Endothelial cell of umbilical vein (primary cell): Measurements from ENCODE around the gene EPB41L1. TPM values are rescaled to one million over a fixed set of nuclear protein-coding genes. Genes with fewer than 3 reads are reported as not detected.

ENCODE experiments used
- BruUV-seq: library from RNA; stranded (reverse); fragments of 400-500 nt; replicated peaks from 2 replicates; lab custom pipeline; 2021; lab: Mats Ljungman, UMichigan
- CTCF ChIA-PET: fragments of 300-600, 350-600 bp; sonication (Branson Sonifier 250); formaldehyde crosslinking; loops from one replicate; lab custom pipeline; 2021; ENCODE audit warnings: antibody characterized with exemption, inconsistent platforms; lab: Charles Lee
- POLR2A ChIA-PET: fragments of 300-600, 350-600 bp; sonication (Branson Sonifier 250); formaldehyde crosslinking; loops from one replicate; lab custom pipeline; 2021; ENCODE audit warnings: antibody characterized with exemption, inconsistent platforms; lab: Charles Lee
- DNase-seq: peaks from one replicate; pipeline ENCODE4 v3.0.0-alpha.2; 2011; ENCODE audit warnings: low read depth, low spot score
- FAIRE-seq: peaks from 2 replicates; lab custom pipeline; 2011; peaks lifted over from hg19 to GRCh38; lab: Jason Lieb, UNC
- H2AFZ ChIP-seq: 2 replicates; pipeline ENCODE4 v1.6.0; 2012; ENCODE audit warnings: low read depth, low read length, control low read depth, inconsistent platforms
- H3K27ac ChIP-seq: 2 replicates; pipeline ENCODE4 v1.5.1; 2011; ENCODE audit warnings: low read depth, mild to moderate bottlenecking, control low read depth, low read length, moderate library complexity; ENCODE audit not compliant: insufficient read depth
- H3K27me3 ChIP-seq, 2 experiments: 2 replicates each; pipeline versions ENCODE4 v1.6.0 to v1.6.1; 2011; ENCODE audit warnings: low read length in 2 of 2, mixed read lengths in 1 of 2; ENCODE audit not compliant: control insufficient read depth in 2 of 2, insufficient read depth in 2 of 2
- H3K36me3 ChIP-seq, 2 experiments: 2 replicates in 1 of 2; 3 replicates in 1 of 2; pipeline ENCODE4 v1.5.1; 2011; ENCODE audit warnings: low read length in 2 of 2, mild to moderate bottlenecking in 1 of 2, moderate library complexity in 1 of 2; ENCODE audit not compliant: control insufficient read depth in 2 of 2, insufficient read depth in 2 of 2; ENCODE audit errors: extremely low read depth in 1 of 2
- H3K4me1 ChIP-seq: 3 replicates; pipeline ENCODE4 v1.5.1; 2011; ENCODE audit warnings: mild to moderate bottlenecking, low read length; ENCODE audit not compliant: control insufficient read depth, insufficient read depth; ENCODE audit errors: extremely low read depth
- H3K4me2 ChIP-seq: 2 replicates; pipeline ENCODE4 v1.6.1; 2011; ENCODE audit warnings: low read length, control low read depth, mixed read lengths; ENCODE audit not compliant: insufficient read depth
- H3K4me3 ChIP-seq, 3 experiments: fragments of 200-600 bp in 1 of 3; sonication (generic), shearing (Covaris generic) in 1 of 3; replicated peaks in 1 of 3; 2 replicates each; pipeline ENCODE4 v1.5.1; 2011 to 2016; ENCODE audit warnings: control low read depth in 3 of 3, low read length in 3 of 3, mild to moderate bottlenecking in 2 of 3, inconsistent platforms in 1 of 3, low read depth in 1 of 3, moderate library complexity in 1 of 3; ENCODE audit not compliant: insufficient read depth in 1 of 3
- H3K79me2 ChIP-seq: 2 replicates; pipeline ENCODE4 v1.6.0; 2012; ENCODE audit warnings: low read length, inconsistent platforms; ENCODE audit not compliant: control insufficient read depth, insufficient read depth
- H3K9ac ChIP-seq: replicated peaks from 2 replicates; pipeline ENCODE3; 2011; ENCODE audit warnings: low read length, control low read depth; ENCODE audit not compliant: insufficient read depth; ENCODE audit errors: extremely low read depth
- H3K9me1 ChIP-seq: replicated peaks from 3 replicates; pipeline ENCODE4 v1.6.0; 2011; ENCODE audit warnings: mild to moderate bottlenecking, low read length; ENCODE audit not compliant: control insufficient read depth, insufficient read depth; ENCODE audit errors: extremely low read depth
- H3K9me3 ChIP-seq: replicated peaks from 2 replicates; pipeline ENCODE4 v1.5.1; 2012; ENCODE audit warnings: low read length, inconsistent platforms; ENCODE audit not compliant: control insufficient read depth, insufficient read depth
- H4K20me1 ChIP-seq: replicated peaks from 2 replicates; pipeline ENCODE3; 2011; ENCODE audit warnings: mild to moderate bottlenecking, low read length; ENCODE audit not compliant: control insufficient read depth, insufficient read depth; ENCODE audit errors: extremely low read depth
- CTCF ChIP-seq, 2 donors: IDR thresholded peaks; 1 replicate in 1 of 2; 2 replicates in 1 of 2; pipeline ENCODE4 v1.5.1; 2011; ENCODE audit warnings: low read length in 2 of 2, mild to moderate bottlenecking in 2 of 2, moderate library complexity in 2 of 2, control low read depth in 1 of 2, inconsistent platforms in 1 of 2, low read depth in 1 of 2; ENCODE audit not compliant: insufficient read depth in 1 of 2; ENCODE audit errors: extremely low read depth in 1 of 2
- EZH2 ChIP-seq: IDR thresholded peaks from 2 replicates; pipeline ENCODE4 v1.6.1; 2012; ENCODE audit warnings: borderline replicate concordance, low read depth, mild to moderate bottlenecking, moderate library complexity, low read length, inconsistent platforms; ENCODE audit not compliant: severe bottlenecking
- FOS ChIP-seq: IDR thresholded peaks from 2 replicates; pipeline ENCODE4 v1.6.1; 2011; ENCODE audit warnings: mild to moderate bottlenecking, low read length, moderate library complexity, borderline replicate concordance; ENCODE audit not compliant: insufficient read depth
- GATA2 ChIP-seq: IDR thresholded peaks from 2 replicates; pipeline ENCODE4 v1.7.0; 2011; ENCODE audit warnings: low read depth, mild to moderate bottlenecking, moderate library complexity, mixed read lengths, low read length; ENCODE audit not compliant: insufficient read length, insufficient read depth
- JUN ChIP-seq: IDR thresholded peaks from 2 replicates; pipeline ENCODE4 v1.6.1; 2011; ENCODE audit warnings: borderline replicate concordance, low read depth; ENCODE audit not compliant: insufficient read length, insufficient read depth
- MAX ChIP-seq: IDR thresholded peaks from 2 replicates; pipeline ENCODE4 v1.6.1; 2011; ENCODE audit not compliant: insufficient read depth, insufficient read length
- MYC ChIP-seq: IDR thresholded peaks from one replicate; pipeline ENCODE4 v1.6.1; 2011; ENCODE audit warnings: mild to moderate bottlenecking, low read depth, low read length
- POLR2A ChIP-seq: IDR thresholded peaks from 2 replicates; pipeline ENCODE4 v1.6.1; 2012; ENCODE audit warnings: low read depth, mild to moderate bottlenecking, control low read depth, low read length
- POLR2AphosphoS5 ChIP-seq: IDR thresholded peaks from 2 replicates; pipeline ENCODE4 v1.6.1; 2012; ENCODE audit warnings: low read depth, mild to moderate bottlenecking, control low read depth, low read length, moderate library complexity; ENCODE audit not compliant: insufficient read depth
- dilution Hi-C: fragments of 300-500 bp; cut with MboI; formaldehyde crosslinking; loops from one replicate; pipeline ENCODE4 v1.15.0; 2019; ENCODE audit warnings: low sequenced_read_pairs; ENCODE audit not compliant: extremely low pct_ligation_motif_present
- intact Hi-C: fragments of 100-400 bp; cut with micrococcal nuclease; formaldehyde crosslinking; loops from one replicate; pipeline ENCODE4 v1.10.0; 2022
- polyA plus RNA-seq, 4 experiments: library from polyadenylated mRNA; depleted of rRNA in 3 of 4; stranded (reverse) in 3 of 4; unstranded in 1 of 4; fragments of >200 nt; gene quantifications; 2 replicates each; pipeline versions ENCODE4 v1.2.1 to v1.2.3, GENCODE V29; 2011 to 2012; ENCODE audit warnings: missing spikeins in 1 of 4
- total RNA-seq: library from RNA; stranded (reverse); gene quantifications from 2 replicates; pipeline ENCODE4 v1.2.3, GENCODE V29; 2021

The EPB41L1 gene
- total and polyA plus RNA-seq, 2 donors (not counting 3 experiments of a cell fraction or from before 2014, with no cell fraction given): 6.1 to 12.2 TPM

DNA sequence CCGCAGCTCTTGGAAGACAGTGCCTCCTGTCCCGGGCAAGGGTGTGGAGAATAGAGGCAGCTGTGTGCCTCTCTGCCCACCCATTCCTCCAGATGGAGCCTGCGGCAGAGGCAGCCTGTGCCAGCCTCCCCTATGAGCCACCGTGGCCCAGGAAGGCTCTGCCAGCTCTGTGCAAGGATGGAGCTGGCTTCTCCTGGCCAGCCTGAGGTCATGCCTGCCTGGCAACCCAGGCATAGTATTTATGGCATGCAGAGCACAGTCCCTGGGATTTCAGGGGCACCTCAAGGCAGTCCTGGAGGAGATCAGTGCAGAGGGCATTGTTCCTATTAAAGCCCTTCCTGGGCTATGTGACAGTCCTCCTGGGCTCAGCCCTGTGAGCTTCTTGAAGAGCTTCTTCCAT lies 1.5 kb downstream of the EPB41L1 start:
- no peaks in the 10 kb centered on the region for H4K20me1 ChIP-seq
- no peak overlapping the region for H3K27ac ChIP-seq
- no peaks in the 10 kb centered on the region for H3K27me3 ChIP-seq
- intact Hi-C loops (loop anchor here (1.0 kb wide), 2 partner anchors 43 to 283 kb away; no protein-coding TSS in a partner anchor), dilution Hi-C loops (no loop called here)
- no peak overlapping the region for H3K4me2 ChIP-seq
- H3K9ac ChIP-seq: no peak overlapping the region
- no peaks in the 10 kb centered on the region for H3K79me2 ChIP-seq
- no peak overlapping the region for H2AFZ ChIP-seq
- no peaks in the 10 kb centered on the region for H3K36me3 ChIP-seq
- FAIRE-seq (no peak), DNase-seq (no peak)
- POLR2A ChIA-PET: no interaction called here
- no peak overlapping the region for H3K4me3 ChIP-seq
- no peaks in the 10 kb centered on the region for H3K9me3 ChIP-seq
- no peaks in the 10 kb centered on the region for H3K9me1 ChIP-seq
- BruUV-seq: no TSS peak
- TF ChIP-seq POLR2A (no peak), MYC (no peak), MAX (no peak), CTCF (IDR thresholded peaks at IDR 0.05; ENCODE audit: extremely low read depth in 1 of 2, insufficient read depth in 1 of 2, low read depth in 1 of 2, low read length in 2 of 2) (no peak), JUN (no peak), POLR2AphosphoS5 (no peak), EZH2 (no peak), FOS (no peak), GATA2 (no peak)
- H3K4me1 ChIP-seq: peaks cover 9% of the 10 kb centered on the region
- CTCF ChIA-PET: interaction anchor here (0.6 to 9.5 kb wide), 30 partner anchors 8 to 657 kb away, joined by 3 to 197 read pairs (median 4); no protein-coding TSS in a partner anchor
